K562 (cell line): ENCODE results near the gene ZFPM1. TPM values are rescaled to one million over a fixed set of nuclear protein-coding genes. Genes with fewer than 3 reads are reported as not detected.

Source experiments
- ARID1B ChIP-seq: fragments of 450-650 bp; IDR thresholded peaks from 2 replicates; pipeline ENCODE4 v1.6.1; 2016; ENCODE audit warnings: antibody characterized with exemption, mild to moderate bottlenecking, inconsistent platforms
- BRF1 ChIP-seq: IDR thresholded peaks from 3 replicates; pipeline ENCODE4 v1.6.1; 2011; ENCODE audit warnings: borderline replicate concordance, mild to moderate bottlenecking; ENCODE audit not compliant: insufficient read length; ENCODE audit errors: extremely low read depth
- JUN ChIP-seq, 2 experiments: sonication (generic) in 1 of 2; formaldehyde crosslinking in 1 of 2; IDR thresholded peaks; 2 replicates each; pipeline versions ENCODE4 v1.6.1 to v1.8.0; 2012 to 2022; ENCODE audit warnings: borderline replicate concordance in 2 of 2, mild to moderate bottlenecking in 2 of 2, improper control_type of control experiment in 1 of 2, low read depth in 1 of 2, low read length in 1 of 2, missing genetic modification reagents in 1 of 2
- LEF1 ChIP-seq: fragments of 450-650 bp; IDR thresholded peaks from 2 replicates; pipeline ENCODE4 v1.6.1; 2016; ENCODE audit warnings: mild to moderate bottlenecking
- MBD1 ChIP-seq: fragments of 250-450 bp; sonication (Bioruptor Pico); IDR thresholded peaks from 2 replicates; pipeline ENCODE4 v1.8.0; 2022; ENCODE audit warnings: inconsistent platforms
- MXI1 ChIP-seq: IDR thresholded peaks from 2 replicates; pipeline ENCODE4 v1.6.1; 2011; ENCODE audit warnings: low read depth, mild to moderate bottlenecking, improper control_type of control experiment, low read length
- MYNN ChIP-seq, 2 experiments: sonication (generic); formaldehyde crosslinking in 1 of 2; IDR thresholded peaks; 2 replicates each; pipeline versions ENCODE4 v1.5.0 to v1.6.1; 2016 to 2020; ENCODE audit warnings: antibody characterized with exemption in 1 of 2, missing genetic modification reagents in 1 of 2
- PCBP2 ChIP-seq: fragments of 200-400 bp; formaldehyde crosslinking; IDR thresholded peaks from 2 replicates; pipeline ENCODE4 v1.6.1; 2018; ENCODE audit warnings: low read length, low read depth, mild to moderate bottlenecking, moderate library complexity; ENCODE audit not compliant: poor library complexity, severe bottlenecking
- PTRF ChIP-seq: fragments of 450-650 bp; IDR thresholded peaks from 2 replicates; pipeline ENCODE4 v1.6.1; 2016; ENCODE audit warnings: mild to moderate bottlenecking, missing genetic modification characterization, missing compliant biosample characterization
- RBFOX2 ChIP-seq: fragments of 200-400 bp; formaldehyde crosslinking; IDR thresholded peaks from 2 replicates; pipeline ENCODE4 v1.6.1; 2017; ENCODE audit warnings: low read depth, mild to moderate bottlenecking, low read length, moderate library complexity
- SIN3A ChIP-seq, 2 experiments: fragments of 150-350 bp in 1 of 2; IDR thresholded peaks; 2 replicates each; pipeline ENCODE4 v1.6.1; 2011 to 2016; ENCODE audit warnings: borderline replicate concordance in 2 of 2, low read depth in 2 of 2, low read length in 2 of 2, mild to moderate bottlenecking in 2 of 2, moderate library complexity in 2 of 2; ENCODE audit not compliant: control insufficient read depth in 1 of 2
- ZBED1 ChIP-seq: IDR thresholded peaks from 2 replicates; pipeline ENCODE4 v1.6.1; 2014
- ZBTB7A ChIP-seq: IDR thresholded peaks from 2 replicates; pipeline ENCODE4 v1.6.1; 2011; ENCODE audit warnings: low read depth, mild to moderate bottlenecking, low read length, moderate library complexity, borderline replicate concordance; ENCODE audit not compliant: control insufficient read depth
- ZNF239 ChIP-seq: fragments of 250-450 bp; sonication (Bioruptor Pico); IDR thresholded peaks from 2 replicates; pipeline ENCODE4 v1.4.0; 2020; ENCODE audit warnings: mild to moderate bottlenecking
- polyA plus RNA-seq, 8 experiments: library from polyadenylated mRNA; depleted of rRNA in 4 of 8; stranded (reverse) in 5 of 8; unstranded in 3 of 8; fragments of >200 nt; fragmentation: Nextera tagmentation in 2 of 8; fragmentation: Illumina TruSeq in 1 of 8; extraction: Ambion mirVana in 2 of 8; extraction: Trizol in 1 of 8; gene quantifications; 2 replicates each; pipeline versions ENCODE4 v1.2.1 to v1.2.3, GENCODE V29; 2011 to 2014; ENCODE audit warnings: inconsistent platforms in 1 of 8, missing spikeins in 1 of 8
- total RNA-seq, 7 experiments: library from RNA; depleted of rRNA in 6 of 7; stranded (reverse); fragments of >200 nt in 6 of 7; fragmentation: Illumina TruSeq in 2 of 7; extraction: Trizol in 2 of 7; gene quantifications; 2 replicates each; pipeline versions ENCODE4 v1.2.1 to v1.2.3, GENCODE V29; 2011 to 2021; ENCODE audit warnings: low replicate concordance in 1 of 7
- TF ChIP-seq, protein P1 (sequence below): sonication (generic); formaldehyde crosslinking; IDR thresholded peaks from 2 replicates; pipeline ENCODE4 v1.8.0; 2022; ENCODE audit warnings: missing genetic modification reagents, mild to moderate bottlenecking, moderate library complexity, borderline replicate concordance
- TF ChIP-seq, protein P2 (sequence below): fragments of 450-650 bp; IDR thresholded peaks from 2 replicates; pipeline ENCODE4 v1.6.1; 2016; ENCODE audit warnings: borderline replicate concordance
- TF ChIP-seq, protein P3 (sequence below), 2 experiments: fragments of 450-650 bp; conservative IDR thresholded peaks; 2 replicates each; pipeline ENCODE4 v1.6.1; 2017; ENCODE audit warnings: mild to moderate bottlenecking in 2 of 2, moderate library complexity in 2 of 2
- TF ChIP-seq, protein P4 (sequence below): sonication (generic); formaldehyde crosslinking; IDR thresholded peaks from 2 replicates; pipeline ENCODE4 v1.9.0; 2022; ENCODE audit warnings: mild to moderate bottlenecking, missing genetic modification reagents

The ZFPM1 gene
- total and polyA plus RNA-seq, 9 of the 15 experiments (the other 6 are each of a cell fraction or from before 2014, with no cell fraction given), result 0.03 to 35.9 (median 1.4) TPM

GRCh38 chr16:88468275-88469129, 15.4 kb downstream of the ZFPM1 start (continued):
- TF ChIP-seq BRF1, result no peak
- TF ChIP-seq, protein P1, sequence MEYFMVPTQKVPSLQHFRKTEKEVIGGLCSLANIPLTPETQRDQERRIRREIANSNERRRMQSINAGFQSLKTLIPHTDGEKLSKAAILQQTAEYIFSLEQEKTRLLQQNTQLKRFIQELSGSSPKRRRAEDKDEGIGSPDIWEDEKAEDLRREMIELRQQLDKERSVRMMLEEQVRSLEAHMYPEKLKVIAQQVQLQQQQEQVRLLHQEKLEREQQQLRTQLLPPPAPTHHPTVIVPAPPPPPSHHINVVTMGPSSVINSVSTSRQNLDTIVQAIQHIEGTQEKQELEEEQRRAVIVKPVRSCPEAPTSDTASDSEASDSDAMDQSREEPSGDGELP (CRISPR knock-in tag), result peak; percentile 79
- TF ChIP-seq, protein P2, sequence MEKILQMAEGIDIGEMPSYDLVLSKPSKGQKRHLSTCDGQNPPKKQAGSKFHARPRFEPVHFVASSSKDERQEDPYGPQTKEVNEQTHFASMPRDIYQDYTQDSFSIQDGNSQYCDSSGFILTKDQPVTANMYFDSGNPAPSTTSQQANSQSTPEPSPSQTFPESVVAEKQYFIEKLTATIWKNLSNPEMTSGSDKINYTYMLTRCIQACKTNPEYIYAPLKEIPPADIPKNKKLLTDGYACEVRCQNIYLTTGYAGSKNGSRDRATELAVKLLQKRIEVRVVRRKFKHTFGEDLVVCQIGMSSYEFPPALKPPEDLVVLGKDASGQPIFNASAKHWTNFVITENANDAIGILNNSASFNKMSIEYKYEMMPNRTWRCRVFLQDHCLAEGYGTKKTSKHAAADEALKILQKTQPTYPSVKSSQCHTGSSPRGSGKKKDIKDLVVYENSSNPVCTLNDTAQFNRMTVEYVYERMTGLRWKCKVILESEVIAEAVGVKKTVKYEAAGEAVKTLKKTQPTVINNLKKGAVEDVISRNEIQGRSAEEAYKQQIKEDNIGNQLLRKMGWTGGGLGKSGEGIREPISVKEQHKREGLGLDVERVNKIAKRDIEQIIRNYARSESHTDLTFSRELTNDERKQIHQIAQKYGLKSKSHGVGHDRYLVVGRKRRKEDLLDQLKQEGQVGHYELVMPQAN, result 0 out of 2 replicates have a peak, but pooled peaks have one; percentile 33
- no peak for TF ChIP-seq ZNF239 (CRISPR knock-in tag)
- no peak for TF ChIP-seq ZBED1
- no peak for TF ChIP-seq JUN (IDR thresholded peaks at IDR 0.05; ENCODE audit: borderline replicate concordance, low read depth, low read length)
- no peak for TF ChIP-seq JUN (CRISPR knock-in tag; IDR thresholded peaks at IDR 0.05; ENCODE audit: borderline replicate concordance)
- peak; percentile 50; the same call in 1 of the 2 replicates for TF ChIP-seq MYNN (IDR thresholded peaks at IDR 0.05)
- TF ChIP-seq MYNN (CRISPR knock-in tag; IDR thresholded peaks at IDR 0.05), result no peak
- TF ChIP-seq ARID1B, result no peak
- 0 out of 4 replicates have a peak, but pooled peaks have one; percentile 15 to 49 for TF ChIP-seq SIN3A (IDR thresholded peaks at IDR 0.05; ENCODE audit: borderline replicate concordance in 2 of 2, control insufficient read depth in 1 of 2, low read depth in 2 of 2, low read length in 2 of 2)
- TF ChIP-seq, protein P3, sequence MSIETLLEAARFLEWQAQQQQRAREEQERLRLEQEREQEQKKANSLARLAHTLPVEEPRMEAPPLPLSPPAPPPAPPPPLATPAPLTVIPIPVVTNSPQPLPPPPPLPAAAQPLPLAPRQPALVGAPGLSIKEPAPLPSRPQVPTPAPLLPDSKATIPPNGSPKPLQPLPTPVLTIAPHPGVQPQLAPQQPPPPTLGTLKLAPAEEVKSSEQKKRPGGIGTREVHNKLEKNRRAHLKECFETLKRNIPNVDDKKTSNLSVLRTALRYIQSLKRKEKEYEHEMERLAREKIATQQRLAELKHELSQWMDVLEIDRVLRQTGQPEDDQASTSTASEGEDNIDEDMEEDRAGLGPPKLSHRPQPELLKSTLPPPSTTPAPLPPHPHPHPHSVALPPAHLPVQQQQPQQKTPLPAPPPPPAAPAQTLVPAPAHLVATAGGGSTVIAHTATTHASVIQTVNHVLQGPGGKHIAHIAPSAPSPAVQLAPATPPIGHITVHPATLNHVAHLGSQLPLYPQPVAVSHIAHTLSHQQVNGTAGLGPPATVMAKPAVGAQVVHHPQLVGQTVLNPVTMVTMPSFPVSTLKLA (conservative IDR thresholded peaks at IDR 0.05), result peak in 1 of 2 experiments; percentile 79; a peak in 3 of 4 replicates
- TF ChIP-seq PTRF (tag), result no peak
- peak; percentile 33; the same call in 1 of the 2 replicates for TF ChIP-seq RBFOX2
- TF ChIP-seq MXI1, result 0 out of 2 replicates have a peak, but pooled peaks have one; percentile 10
- no peak for TF ChIP-seq LEF1
- peak; percentile 63 for TF ChIP-seq ZBTB7A
- TF ChIP-seq PCBP2, result no peak
- TF ChIP-seq, protein P4, sequence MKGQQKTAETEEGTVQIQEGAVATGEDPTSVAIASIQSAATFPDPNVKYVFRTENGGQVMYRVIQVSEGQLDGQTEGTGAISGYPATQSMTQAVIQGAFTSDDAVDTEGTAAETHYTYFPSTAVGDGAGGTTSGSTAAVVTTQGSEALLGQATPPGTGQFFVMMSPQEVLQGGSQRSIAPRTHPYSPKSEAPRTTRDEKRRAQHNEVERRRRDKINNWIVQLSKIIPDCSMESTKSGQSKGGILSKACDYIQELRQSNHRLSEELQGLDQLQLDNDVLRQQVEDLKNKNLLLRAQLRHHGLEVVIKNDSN (CRISPR knock-in tag), result peak; percentile 52; the same call in 1 of the 2 replicates
- TF ChIP-seq MBD1 (CRISPR knock-in tag), result no peak
